Caco-2 (cell line): ENCODE results near the gene TUBGCP5. TPM values are rescaled to one million over a fixed set of nuclear protein-coding genes. Genes with fewer than 3 reads are reported as not detected.

Source experiments
- BruUV-seq: library from RNA; stranded (reverse); fragments of 400-500 nt; replicated peaks from 2 replicates; lab custom pipeline; 2021; lab: Mats Ljungman, UMichigan
- CTCF ChIA-PET: fragments of 300-600 bp; sonication (Branson Sonifier 250); formaldehyde crosslinking; loops from one replicate; lab custom pipeline; 2022; ENCODE audit warnings: antibody characterized with exemption; lab: Charles Lee
- POLR2A ChIA-PET: fragments of 300-600 bp; sonication (Branson Sonifier 250); formaldehyde crosslinking; loops from one replicate; lab custom pipeline; 2022; ENCODE audit warnings: antibody characterized with exemption; lab: Charles Lee
- DNase-seq, 2 experiments: peaks; one replicate each; pipeline versions ENCODE4 v3.0.0 to v3.0.0-alpha.2; 2020 to 2022
- H3K27me3 ChIP-seq: replicated peaks from 2 replicates; pipeline ENCODE4 v1.6.0; 2011; ENCODE audit warnings: low read length; ENCODE audit not compliant: control insufficient read depth, insufficient read depth
- H3K36me3 ChIP-seq: 2 replicates; pipeline ENCODE4 v1.5.1; 2011; ENCODE audit warnings: low read length; ENCODE audit not compliant: control insufficient read depth, insufficient read depth
- H3K4me1 ChIP-seq: fragments of 250-450 bp; sonication (Bioruptor Pico); 2 replicates; pipeline ENCODE4 v1.5.1; 2020; ENCODE audit warnings: mild to moderate bottlenecking
- H3K4me3 ChIP-seq: 2 replicates; pipeline ENCODE4 v1.5.1; 2011; ENCODE audit warnings: low read depth, mild to moderate bottlenecking, control low read depth, low read length
- H3K9me3 ChIP-seq: fragments of 250-450 bp; sonication (Bioruptor Pico); 2 replicates; pipeline ENCODE4 v1.5.1; 2020; ENCODE audit warnings: mild to moderate bottlenecking, moderate library complexity
- H3K27ac Mint-ChIP-seq: one replicate; pipeline ENCODE4 v1.8.0; 2022; ENCODE audit warnings: mixed read lengths; ENCODE audit not compliant: unreplicated experiment
- H3K27me3 Mint-ChIP-seq: one replicate; pipeline ENCODE4 v1.8.0; 2022; ENCODE audit warnings: mixed read lengths; ENCODE audit not compliant: insufficient read depth, unreplicated experiment
- H3K36me3 Mint-ChIP-seq: one replicate; pipeline ENCODE4 v1.8.0; 2022; ENCODE audit warnings: mild to moderate bottlenecking, mixed read lengths; ENCODE audit not compliant: insufficient read depth, unreplicated experiment
- H3K4me1 Mint-ChIP-seq: one replicate; pipeline ENCODE4 v1.8.0; 2022; ENCODE audit warnings: low read depth, mixed read lengths; ENCODE audit not compliant: unreplicated experiment
- H3K4me3 Mint-ChIP-seq: one replicate; pipeline ENCODE4 v1.8.0; 2022; ENCODE audit warnings: mild to moderate bottlenecking, moderate library complexity, mixed read lengths; ENCODE audit not compliant: unreplicated experiment
- H3K9me3 Mint-ChIP-seq: one replicate; pipeline ENCODE4 v1.8.0; 2022; ENCODE audit warnings: mixed read lengths; ENCODE audit not compliant: unreplicated experiment
- intact Hi-C: fragments of 100-400 bp; cut with micrococcal nuclease; formaldehyde crosslinking; loops from one replicate; pipeline ENCODE4 v1.10.0; 2022; ENCODE audit not compliant: unreplicated experiment
- total RNA-seq: library from RNA; stranded (reverse); gene quantifications from 2 replicates; pipeline ENCODE4 v1.2.3, GENCODE V29; 2022
- TF ChIP-seq, protein P1 (sequence below), 2 experiments: fragments of 200-600 bp in 1 of 2; IDR thresholded peaks; 1 replicate in 1 of 2; 2 replicates in 1 of 2; pipeline versions ENCODE4 v1.5.1 to v1.8.0; 2011 to 2022; ENCODE audit warnings: antibody characterized with exemption in 1 of 2, control low read depth in 1 of 2, inconsistent platforms in 1 of 2, low read depth in 1 of 2, low read length in 1 of 2, mild to moderate bottlenecking in 1 of 2, moderate library complexity in 1 of 2; ENCODE audit not compliant: insufficient read depth in 1 of 2, severe bottlenecking in 1 of 2, unreplicated experiment in 1 of 2

Gene TUBGCP5
- total RNA-seq, 1 experiment from 2014 or later: 53.1 TPM

DNA sequence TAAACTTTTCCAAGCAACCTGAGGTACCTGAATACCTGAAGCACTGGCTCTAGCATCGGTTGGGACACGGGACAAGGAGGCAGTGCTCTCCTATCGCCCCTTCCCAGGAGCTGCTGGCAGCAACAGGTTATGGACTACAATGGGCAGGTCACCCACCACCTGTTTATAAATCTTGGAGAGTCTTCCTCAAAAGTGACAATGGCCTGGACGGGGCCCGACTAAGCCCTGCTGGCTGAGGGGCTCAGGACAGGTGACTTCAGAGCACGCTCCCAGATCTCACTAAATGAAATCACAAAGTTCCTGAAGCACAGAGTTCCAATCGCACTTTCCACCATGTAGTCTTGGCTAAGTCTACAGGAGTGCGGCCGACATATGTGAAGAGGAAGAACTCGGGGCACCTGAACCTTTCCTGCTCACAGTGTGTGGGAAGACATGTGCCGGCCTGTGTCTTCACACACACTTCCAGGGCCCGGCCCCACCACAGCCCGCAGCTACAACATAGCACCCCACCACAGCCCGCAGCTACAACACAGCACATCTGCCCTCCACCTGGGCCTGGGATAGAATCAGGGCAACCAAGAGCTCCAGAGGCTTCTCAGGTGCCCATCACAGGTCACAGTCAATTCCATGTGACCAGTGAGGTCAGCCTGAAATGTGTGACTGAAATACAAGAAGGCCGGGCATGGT, 72.1 kb downstream of the TUBGCP5 start:
- Mint-ChIP-seq H3K36me3 (peaks cover 19% of the 10 kb centered on the region), H3K4me1 (peaks cover 15% of the 10 kb centered on the region), H3K4me3 (no peak overlapping the region), H3K9me3 (peaks cover 9% of the 10 kb centered on the region), H3K27ac (no peak overlapping the region), H3K27me3 (no peaks in the 10 kb centered on the region)
- Histone ChIP-seq H3K4me3 (no peak overlapping the region), H3K4me1 (peaks cover 4% of the 10 kb centered on the region; the same call in 1 of the 2 replicates), H3K36me3 (no peaks in the 10 kb centered on the region; the same call in 1 of the 2 replicates), H3K9me3 (peaks cover 19% of the 10 kb centered on the region), H3K27me3 (no peaks in the 10 kb centered on the region)
- CTCF ChIA-PET: no interaction called here
- intact Hi-C loops: no loop called here
- no TSS peak for BruUV-seq
- TF ChIP-seq, protein P1, sequence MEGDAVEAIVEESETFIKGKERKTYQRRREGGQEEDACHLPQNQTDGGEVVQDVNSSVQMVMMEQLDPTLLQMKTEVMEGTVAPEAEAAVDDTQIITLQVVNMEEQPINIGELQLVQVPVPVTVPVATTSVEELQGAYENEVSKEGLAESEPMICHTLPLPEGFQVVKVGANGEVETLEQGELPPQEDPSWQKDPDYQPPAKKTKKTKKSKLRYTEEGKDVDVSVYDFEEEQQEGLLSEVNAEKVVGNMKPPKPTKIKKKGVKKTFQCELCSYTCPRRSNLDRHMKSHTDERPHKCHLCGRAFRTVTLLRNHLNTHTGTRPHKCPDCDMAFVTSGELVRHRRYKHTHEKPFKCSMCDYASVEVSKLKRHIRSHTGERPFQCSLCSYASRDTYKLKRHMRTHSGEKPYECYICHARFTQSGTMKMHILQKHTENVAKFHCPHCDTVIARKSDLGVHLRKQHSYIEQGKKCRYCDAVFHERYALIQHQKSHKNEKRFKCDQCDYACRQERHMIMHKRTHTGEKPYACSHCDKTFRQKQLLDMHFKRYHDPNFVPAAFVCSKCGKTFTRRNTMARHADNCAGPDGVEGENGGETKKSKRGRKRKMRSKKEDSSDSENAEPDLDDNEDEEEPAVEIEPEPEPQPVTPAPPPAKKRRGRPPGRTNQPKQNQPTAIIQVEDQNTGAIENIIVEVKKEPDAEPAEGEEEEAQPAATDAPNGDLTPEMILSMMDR (IDR thresholded peaks at IDR 0.05; ENCODE audit: insufficient read depth in 1 of 2, low read depth in 1 of 2, low read length in 1 of 2, severe bottlenecking in 1 of 2, unreplicated experiment in 1 of 2): no peak
- POLR2A ChIA-PET: no interaction called here
- DNase-seq: no peak

DNA sequence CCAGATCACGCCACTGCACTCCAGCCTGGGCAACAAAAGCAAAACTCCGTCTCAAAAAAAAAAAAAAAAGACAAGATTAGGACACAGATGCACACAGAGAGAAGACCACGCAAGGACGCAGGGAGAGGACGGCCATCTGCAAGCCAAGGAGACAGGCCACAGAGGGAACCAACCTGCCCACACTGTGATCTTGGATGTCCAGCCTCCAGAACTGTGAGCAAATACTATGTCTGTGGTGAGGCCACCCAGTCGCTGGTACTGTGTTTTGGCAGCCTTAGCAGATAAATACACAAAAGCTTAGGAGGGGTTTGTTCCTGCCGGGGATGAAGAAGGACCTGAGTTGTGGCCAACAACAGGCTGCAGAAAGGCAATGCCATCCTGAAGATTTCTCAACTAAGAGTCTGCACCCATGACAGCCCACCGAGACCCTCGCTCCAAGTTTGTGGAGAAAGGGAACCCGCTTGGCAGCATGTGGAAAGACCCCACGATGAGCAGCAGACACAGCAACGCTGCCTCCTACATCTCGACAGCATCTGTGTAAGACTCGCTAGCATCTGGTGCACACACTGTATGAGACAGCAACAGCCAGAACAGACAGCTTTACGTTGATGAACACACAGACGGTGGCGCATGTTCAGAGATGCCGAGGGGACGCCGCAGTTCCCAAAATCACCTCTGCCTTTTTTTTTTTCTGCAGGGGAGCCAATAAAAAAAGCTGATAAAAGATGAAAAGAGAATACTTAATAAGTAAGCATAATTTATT, 72.9 kb downstream of the TUBGCP5 start:
- ChIA-PET POLR2A (no interaction called here), CTCF (no interaction called here)

DNA sequence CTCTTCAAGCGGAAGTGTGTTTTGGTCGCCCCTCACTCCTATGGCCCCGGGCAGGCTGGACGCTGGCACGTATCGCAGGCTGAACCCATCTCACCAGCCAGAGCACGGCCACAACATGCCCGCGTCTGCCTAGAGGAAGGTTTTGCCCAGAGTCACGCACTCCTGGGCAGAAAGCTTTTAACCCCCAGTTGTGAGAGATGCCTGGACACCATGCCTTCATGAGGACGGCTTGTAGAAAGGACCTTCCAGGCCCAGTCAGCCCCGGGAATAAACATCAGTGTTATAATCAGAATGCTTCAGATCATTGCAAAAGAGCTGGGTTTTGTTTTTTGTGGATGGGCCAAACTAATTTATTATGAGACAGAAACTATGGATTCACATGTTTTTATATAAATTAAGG, 75.7 kb downstream of the TUBGCP5 start:
- Histone ChIP-seq H3K9me3 (no peaks in the 10 kb centered on the region), H3K36me3 (no peaks in the 10 kb centered on the region; the same call in 1 of the 2 replicates), H3K4me3 (no peak overlapping the region), H3K4me1 (0 out of 2 replicates have a peak, but pooled peaks cover 4% of the 10 kb centered on the region), H3K27me3 (no peaks in the 10 kb centered on the region)
- no peak overlapping the region for H3K4me3 Mint-ChIP-seq
- H3K27me3 Mint-ChIP-seq: no peaks in the 10 kb centered on the region
- ChIA-PET POLR2A (no interaction called here), CTCF (no interaction called here)
- H3K9me3 Mint-ChIP-seq: no peaks in the 10 kb centered on the region
- H3K27ac Mint-ChIP-seq: no peak overlapping the region
- H3K36me3 Mint-ChIP-seq: peaks cover 18% of the 10 kb centered on the region
- TF ChIP-seq, protein P1 (IDR thresholded peaks at IDR 0.05; ENCODE audit: insufficient read depth in 1 of 2, low read depth in 1 of 2, low read length in 1 of 2, severe bottlenecking in 1 of 2, unreplicated experiment in 1 of 2): no peak
- intact Hi-C loops: no loop called here
- H3K4me1 Mint-ChIP-seq: peaks cover 17% of the 10 kb centered on the region
- no peak for DNase-seq
- no TSS peak for BruUV-seq

More for the DNA sequence above, 72.9 kb downstream of the TUBGCP5 start:
- H3K36me3 ChIP-seq: no peaks in the 10 kb centered on the region; the same call in 1 of the 2 replicates
- Mint-ChIP-seq H3K27me3 (no peaks in the 10 kb centered on the region), H3K27ac (no peak overlapping the region), H3K9me3 (peaks cover 9% of the 10 kb centered on the region), H3K4me3 (no peak overlapping the region), H3K36me3 (peaks cover 19% of the 10 kb centered on the region), H3K4me1 (peaks cover 19% of the 10 kb centered on the region)
- no TSS peak for BruUV-seq
- H3K4me3 ChIP-seq: no peak overlapping the region
- intact Hi-C loops: no loop called here
- H3K9me3 ChIP-seq: peaks cover 19% of the 10 kb centered on the region
- TF ChIP-seq, protein P1 (IDR thresholded peaks at IDR 0.05; ENCODE audit: insufficient read depth in 1 of 2, low read depth in 1 of 2, low read length in 1 of 2, severe bottlenecking in 1 of 2, unreplicated experiment in 1 of 2): no peak
- no peaks in the 10 kb centered on the region for H3K27me3 ChIP-seq
- no peak for DNase-seq
- 0 out of 2 replicates have a peak, but pooled peaks cover 4% of the 10 kb centered on the region for H3K4me1 ChIP-seq
